H9 (cell line): ENCODE data around the gene CLCN5. TPM values are rescaled to one million over a fixed set of nuclear protein-coding genes. Genes with fewer than 3 reads are reported as not detected.

Source experiments
- DNase-seq: peaks from one replicate; pipeline ENCODE4 v3.0.0-alpha.2; 2017
- H2AFZ ChIP-seq: one replicate; pipeline ENCODE4 v1.6.1; 2013; ENCODE audit warnings: mild to moderate bottlenecking, low read length, control low read depth, moderate library complexity
- H2AK5ac ChIP-seq: 2 replicates; pipeline ENCODE4 v1.6.1; 2013; ENCODE audit warnings: low read length, control low read depth, mixed read lengths; ENCODE audit not compliant: insufficient read length
- H2BK120ac ChIP-seq: one replicate; pipeline ENCODE4 v1.6.1; 2013; ENCODE audit warnings: low read depth, mild to moderate bottlenecking, low read length, control low read depth, inconsistent platforms; ENCODE audit not compliant: poor library complexity, severe bottlenecking
- H2BK12ac ChIP-seq: 2 replicates; pipeline ENCODE4 v1.6.1; 2013; ENCODE audit warnings: low read length, control low read depth, mixed read lengths, low read depth; ENCODE audit not compliant: insufficient read length
- H2BK15ac ChIP-seq: 2 replicates; pipeline ENCODE4 v1.6.1; 2013; ENCODE audit warnings: low read depth, low read length, control low read depth
- H2BK20ac ChIP-seq: one replicate; pipeline ENCODE4 v1.6.1; 2013; ENCODE audit warnings: low read depth, mild to moderate bottlenecking, low read length, control low read depth, inconsistent platforms; ENCODE audit not compliant: poor library complexity, severe bottlenecking
- H2BK5ac ChIP-seq: 2 replicates; pipeline ENCODE4 v1.6.1; 2013; ENCODE audit warnings: low read length, control low read depth, mixed read lengths; ENCODE audit not compliant: insufficient read length
- H3K14ac ChIP-seq: 2 replicates; pipeline ENCODE4 v1.6.1; 2013; ENCODE audit warnings: low read length, control low read depth; ENCODE audit not compliant: insufficient read depth
- H3K18ac ChIP-seq: 2 replicates; pipeline ENCODE4 v1.6.1; 2013; ENCODE audit warnings: low read depth, mild to moderate bottlenecking, mixed read lengths, low read length, control low read depth; ENCODE audit not compliant: insufficient read length
- H3K23ac ChIP-seq: 2 replicates; pipeline ENCODE4 v1.6.1; 2013; ENCODE audit warnings: low read length, control low read depth, mixed read lengths, low read depth; ENCODE audit not compliant: insufficient read length
- H3K23me2 ChIP-seq: 2 replicates; pipeline ENCODE4 v1.6.1; 2013; ENCODE audit warnings: low read depth, mild to moderate bottlenecking, mixed read lengths, low read length, control low read depth; ENCODE audit not compliant: insufficient read length, poor library complexity, severe bottlenecking
- H3K27ac ChIP-seq: 2 replicates; pipeline ENCODE4 v1.5.1; 2013; ENCODE audit warnings: low read length, control low read depth, mixed read lengths, low read depth; ENCODE audit not compliant: insufficient read length
- H3K27me3 ChIP-seq: 2 replicates; pipeline ENCODE4 v1.6.1; 2013; ENCODE audit warnings: low read length, control low read depth, inconsistent platforms; ENCODE audit not compliant: insufficient read depth
- H3K4ac ChIP-seq: 2 replicates; pipeline ENCODE4 v1.6.1; 2013; ENCODE audit warnings: low read depth, mild to moderate bottlenecking, control low read depth, inconsistent platforms, low read length, moderate library complexity
- H3K4me1 ChIP-seq: 2 replicates; pipeline ENCODE4 v1.6.1; 2013; ENCODE audit warnings: low read length, control low read depth, inconsistent platforms; ENCODE audit not compliant: insufficient read depth
- H3K4me2 ChIP-seq: 2 replicates; pipeline ENCODE4 v1.6.1; 2013; ENCODE audit warnings: low read length, control low read depth, mixed read lengths; ENCODE audit not compliant: insufficient read length, insufficient read depth
- H3K56ac ChIP-seq: 2 replicates; pipeline ENCODE4 v1.6.1; 2013; ENCODE audit warnings: low read depth, mild to moderate bottlenecking, mixed read lengths, low read length, control low read depth; ENCODE audit not compliant: insufficient read length
- H3K79me1 ChIP-seq: 2 replicates; pipeline ENCODE4 v1.6.1; 2013; ENCODE audit warnings: low read depth, mild to moderate bottlenecking, moderate library complexity, low read length, control low read depth, inconsistent platforms; ENCODE audit not compliant: insufficient read depth, poor library complexity, severe bottlenecking
- H3K79me2 ChIP-seq: 2 replicates; pipeline ENCODE4 v1.6.1; 2013; ENCODE audit warnings: low read length, control low read depth, inconsistent platforms; ENCODE audit not compliant: insufficient read depth
- H3K9ac ChIP-seq: 2 replicates; pipeline ENCODE4 v1.6.1; 2013; ENCODE audit warnings: low read length, control low read depth, mixed read lengths; ENCODE audit not compliant: insufficient read length; ENCODE audit errors: extremely low read depth
- H3K9me3 ChIP-seq: one replicate; pipeline ENCODE4 v1.6.1; 2013; ENCODE audit warnings: low read depth, low read length, inconsistent platforms; ENCODE audit not compliant: control insufficient read depth
- H3T11ph ChIP-seq: one replicate; pipeline ENCODE4 v1.6.1; 2013; ENCODE audit warnings: mild to moderate bottlenecking, low read length, control low read depth, inconsistent platforms
- H4K20me1 ChIP-seq: one replicate; pipeline ENCODE4 v1.6.1; 2013; ENCODE audit not compliant: control insufficient read depth, insufficient read length, insufficient read depth
- H4K5ac ChIP-seq: 2 replicates; pipeline ENCODE4 v1.6.1; 2013; ENCODE audit warnings: low read depth, mild to moderate bottlenecking, mixed read lengths, low read length, control low read depth; ENCODE audit not compliant: insufficient read length
- H4K8ac ChIP-seq: replicated peaks from 2 replicates; pipeline ENCODE4 v1.6.1; 2013; ENCODE audit warnings: low read length, control low read depth, mixed read lengths, low read depth; ENCODE audit not compliant: insufficient read length
- H4K91ac ChIP-seq: 2 replicates; pipeline ENCODE4 v1.6.1; 2013; ENCODE audit warnings: low read depth, mild to moderate bottlenecking, moderate library complexity, mixed read lengths, low read length, control low read depth; ENCODE audit not compliant: insufficient read length
- H3K27ac Mint-ChIP-seq, 3 experiments: 2 replicates in 2 of 3; 3 replicates in 1 of 3; pipeline ENCODE4 v1.8.0; 2020 to 2021; ENCODE audit warnings: mixed read lengths in 3 of 3, mild to moderate bottlenecking in 1 of 3, moderate library complexity in 1 of 3
- H3K27me3 Mint-ChIP-seq: 2 replicates; pipeline ENCODE4 v1.8.0; 2021; ENCODE audit warnings: low read depth, mild to moderate bottlenecking, moderate library complexity, mixed read lengths
- H3K36me3 Mint-ChIP-seq, 3 experiments: 2 replicates in 2 of 3; 3 replicates in 1 of 3; pipeline ENCODE4 v1.8.0; 2020 to 2021; ENCODE audit warnings: low read depth in 3 of 3, mixed read lengths in 3 of 3; ENCODE audit not compliant: insufficient read depth in 1 of 3
- H3K4me1 Mint-ChIP-seq, 2 experiments: 2 replicates each; pipeline ENCODE4 v1.8.0; 2020; ENCODE audit warnings: mixed read lengths in 2 of 2
- H3K4me3 Mint-ChIP-seq, 2 experiments: 2 replicates in 1 of 2; 3 replicates in 1 of 2; pipeline ENCODE4 v1.8.0; 2020 to 2021; ENCODE audit warnings: mild to moderate bottlenecking in 2 of 2, mixed read lengths in 2 of 2, moderate library complexity in 1 of 2
- H3K9me3 Mint-ChIP-seq, 2 experiments: 2 replicates in 1 of 2; 3 replicates in 1 of 2; pipeline ENCODE4 v1.8.0; 2020; ENCODE audit warnings: mild to moderate bottlenecking in 2 of 2, mixed read lengths in 2 of 2, moderate library complexity in 1 of 2
- CTCF ChIP-seq: fragments of 200-600 bp; sonication (generic); conservative IDR thresholded peaks from 3 replicates; pipeline ENCODE4 v1.8.0; 2021; ENCODE audit warnings: antibody characterized with exemption, mild to moderate bottlenecking
- WGBS: extraction: QIAGEN DNeasy Blood & Tissue Kit; methylation state at CpG from one replicate; pipeline ENCODE4 v1.1.7; 2013; ENCODE audit warnings: missing lambda C conversion rate, low lambda C conversion rate, mixed read lengths; ENCODE audit not compliant: insufficient read length; ENCODE audit errors: extremely low coverage; 5-methylcytosine and 5-hydroxymethylcytosine counted together
- total RNA-seq: library from RNA; stranded (reverse); gene quantifications from 2 replicates; pipeline ENCODE4 v1.2.1, GENCODE V29; 2021

CLCN5 gene
- total RNA-seq, 1 experiment from 2014 or later: 5.9 TPM

GRCh38 chrX:50106051-50106675 lies 183.8 kb downstream of the CLCN5 start:
- peaks cover 0 to 5% (median 0%) of the 10 kb centered on the region in 3 experiments; a peak in 2 of 7 replicates for H3K36me3 Mint-ChIP-seq
- no peak overlapping the region for H3K27ac Mint-ChIP-seq
- Histone ChIP-seq H2AK5ac (no peak overlapping the region), H3K9me3 (peaks cover 7% of the 10 kb centered on the region), H3K18ac (no peak overlapping the region), H4K91ac (no peak overlapping the region), H4K20me1 (no peaks in the 10 kb centered on the region), H3K14ac (no peak overlapping the region), H3K27ac (no peak overlapping the region), H2BK15ac (no peak overlapping the region), H3K4me2 (no peak overlapping the region), H2BK5ac (no peak overlapping the region), H3K79me2 (no peaks in the 10 kb centered on the region), H3K9ac (no peak overlapping the region), H3K23me2 (no peaks in the 10 kb centered on the region), H4K5ac (no peak overlapping the region), H2BK120ac (no peak overlapping the region), H3K27me3 (no peaks in the 10 kb centered on the region), H3T11ph (no peak overlapping the region), H4K8ac (no peak overlapping the region), H3K4ac (no peak overlapping the region), H2AFZ (no peak overlapping the region), H3K23ac (no peak overlapping the region), H3K4me1 (peaks cover 8% of the 10 kb centered on the region), H2BK12ac (no peak overlapping the region), H2BK20ac (no peak overlapping the region), H3K56ac (no peak overlapping the region), H3K79me1 (no peaks in the 10 kb centered on the region)
- no peak for TF ChIP-seq CTCF
- H3K4me1 Mint-ChIP-seq: peaks cover 33 to 38% of the 10 kb centered on the region in 2 experiments
- no peak for DNase-seq
- H3K9me3 Mint-ChIP-seq: peaks cover 73 to 76% of the 10 kb centered on the region in 2 experiments
- no peaks in the 10 kb centered on the region for H3K27me3 Mint-ChIP-seq
- no CpG with 5 or more reads among the region's 6 CpGs for WGBS
- no peak overlapping the region for H3K4me3 Mint-ChIP-seq
